GM18526 (cell line): Measurements from ENCODE around the gene RAB6D.
"Not testable (repeated sequence)": the region's sequence is repeated elsewhere in the genome, so short reads cannot be mapped to it uniquely, and the experiment has no call there.

ENCODE experiments used
- POLR2A ChIP-seq: IDR thresholded peaks from 3 replicates; pipeline ENCODE4 v1.6.1; 2011; ENCODE audit not compliant: insufficient read length; ENCODE audit errors: extremely low read depth

RAB6D gene

DNA sequence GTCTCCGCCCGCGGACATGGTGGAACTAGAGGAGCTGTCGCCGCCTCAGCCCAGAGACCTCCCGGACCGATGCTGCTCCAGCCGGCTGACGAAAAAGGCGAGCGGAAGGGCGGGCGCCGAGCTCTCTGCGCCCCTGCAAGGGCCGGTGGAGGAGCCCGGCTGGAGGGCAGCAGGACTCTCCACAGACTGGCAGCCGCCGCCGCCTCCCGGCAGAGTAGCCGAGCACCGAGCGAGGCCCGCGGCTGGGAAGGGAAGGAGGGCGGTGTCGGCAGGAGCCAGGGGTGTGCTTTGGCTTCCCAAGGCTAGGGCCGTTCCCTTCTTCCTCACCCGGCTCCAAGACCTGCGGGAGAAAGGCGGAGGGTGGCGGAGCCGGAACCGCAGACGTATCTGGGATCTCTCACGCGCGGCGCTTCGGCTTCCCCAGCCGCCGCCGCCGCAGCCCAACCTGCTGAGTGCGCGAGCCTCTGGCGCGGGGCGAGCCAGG, at the start of gene RAB6D:
TSS of gene RAB6D (minus strand) at position 466 of the 484 bp plus-strand sequence. CDS start at position 18, 448 bp downstream.
- TF ChIP-seq POLR2A = not testable (repeated sequence)

- TF ChIP-seq POLR2A = no peak
Observed at GRCh38 chr2:131413148-131413747, 49.3 kb upstream of the RAB6D start.

GRCh38 chr2:131410173-131410572, 46.2 kb upstream of the RAB6D start:
- TF ChIP-seq POLR2A = no peak

GRCh38 chr2:131408778-131409177, 44.8 kb upstream of the RAB6D start:
- TF ChIP-seq POLR2A = no peak

DNA sequence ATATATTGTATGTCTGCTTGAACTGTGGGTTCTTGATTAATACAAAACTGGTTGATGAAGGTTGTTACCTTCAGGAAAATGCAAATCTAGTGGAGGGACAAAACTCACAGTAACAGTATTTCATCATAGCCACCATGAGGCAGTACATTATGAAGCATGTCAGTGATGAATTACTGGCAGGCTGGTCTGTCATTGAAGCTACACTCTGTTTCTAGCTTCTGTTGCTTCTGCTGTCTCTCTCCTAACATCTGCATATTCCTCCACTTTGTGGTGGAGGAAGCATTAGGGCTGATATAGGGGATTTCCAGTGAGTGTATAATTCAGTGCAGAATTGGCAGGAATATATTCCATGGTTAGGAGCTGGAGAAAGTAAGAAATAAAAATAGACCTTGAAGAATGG, 44.2 kb upstream of the RAB6D start:
- no peak for TF ChIP-seq POLR2A

DNA sequence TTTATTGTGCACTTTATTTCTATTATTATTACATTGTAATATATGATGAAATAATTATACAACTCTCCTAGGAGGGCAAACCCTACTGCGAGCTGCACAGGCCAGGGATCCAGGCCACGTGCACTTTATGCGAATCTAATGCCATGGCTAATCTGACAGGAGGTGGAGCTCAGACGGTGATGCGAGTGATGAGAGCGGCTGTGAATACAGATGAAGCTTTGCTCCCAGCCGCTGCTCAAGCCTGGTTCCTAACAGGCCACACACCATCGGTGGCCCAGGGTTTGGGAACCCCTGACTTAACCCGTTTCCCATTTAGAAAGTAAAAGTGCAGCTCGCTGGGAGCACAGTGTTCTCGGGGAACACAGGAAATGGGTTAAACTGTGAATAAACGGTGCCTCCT, 40.8 kb upstream of the RAB6D start:
- TF ChIP-seq POLR2A = no peak

- TF ChIP-seq POLR2A = no peak
Observed at GRCh38 chr2:131402320-131403039, 38.5 kb upstream of the RAB6D start.

- no peak for TF ChIP-seq POLR2A
Observed at GRCh38 chr2:131400849-131401248, 36.9 kb upstream of the RAB6D start.

- no peak for TF ChIP-seq POLR2A
Observed at GRCh38 chr2:131394147-131394931, 30.4 kb upstream of the RAB6D start.

- no peak for TF ChIP-seq POLR2A
Observed at GRCh38 chr2:131389657-131390056, 25.7 kb upstream of the RAB6D start.

- no peak for TF ChIP-seq POLR2A
Observed at GRCh38 chr2:131369954-131370353, 6.0 kb upstream of the RAB6D start.

- no peak for TF ChIP-seq POLR2A
Observed at GRCh38 chr2:131367352-131367751, 3.4 kb upstream of the RAB6D start.

DNA sequence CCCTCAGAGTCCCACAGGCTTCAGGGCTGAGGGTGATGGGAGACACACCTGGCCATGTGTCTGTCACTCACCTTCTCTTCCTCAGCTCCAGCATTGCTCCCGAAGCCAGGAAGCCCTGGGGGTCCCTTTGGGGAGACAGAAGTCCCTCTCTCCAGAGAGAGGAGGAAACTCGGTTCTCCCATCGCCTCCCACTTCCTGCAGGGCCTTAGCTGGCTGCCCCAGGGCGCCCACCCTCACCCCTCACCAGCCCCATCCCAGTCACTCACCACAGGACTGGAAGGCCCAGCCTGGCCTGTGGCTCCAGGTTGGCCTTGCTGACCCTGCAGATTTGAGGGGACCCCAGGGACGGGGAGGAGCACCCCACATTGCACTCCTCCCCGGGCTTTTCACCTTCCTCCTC, 2.7 kb upstream of the RAB6D start:
- no peak for TF ChIP-seq POLR2A

DNA sequence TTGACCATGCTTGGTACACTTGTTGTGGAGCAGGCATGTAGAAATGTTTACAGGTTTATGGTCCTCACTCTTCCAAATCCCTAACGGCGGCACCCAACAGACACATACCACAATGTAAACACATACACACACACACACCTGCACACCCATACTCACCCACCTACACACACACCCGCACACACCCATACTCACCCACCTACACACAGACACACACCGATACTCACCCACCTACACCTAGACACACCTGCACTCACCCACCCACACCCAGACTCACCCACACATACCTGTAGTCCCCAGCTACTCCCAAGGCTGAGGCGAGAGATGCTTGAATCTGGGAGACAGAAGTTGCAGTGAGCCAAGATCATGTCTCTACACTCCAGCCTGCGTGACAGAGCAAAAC, 1.5 kb upstream of the RAB6D start:
- TF ChIP-seq POLR2A = no peak

- no peak for TF ChIP-seq POLR2A
Observed at GRCh38 chr2:131349021-131349420, 14.9 kb downstream of the RAB6D start.

GRCh38 chr2:131322209-131322608, 41.8 kb downstream of the RAB6D start:
- no peak for TF ChIP-seq POLR2A
